ENCODE measurements around the gene STRAP.

STRAP gene, protein sequence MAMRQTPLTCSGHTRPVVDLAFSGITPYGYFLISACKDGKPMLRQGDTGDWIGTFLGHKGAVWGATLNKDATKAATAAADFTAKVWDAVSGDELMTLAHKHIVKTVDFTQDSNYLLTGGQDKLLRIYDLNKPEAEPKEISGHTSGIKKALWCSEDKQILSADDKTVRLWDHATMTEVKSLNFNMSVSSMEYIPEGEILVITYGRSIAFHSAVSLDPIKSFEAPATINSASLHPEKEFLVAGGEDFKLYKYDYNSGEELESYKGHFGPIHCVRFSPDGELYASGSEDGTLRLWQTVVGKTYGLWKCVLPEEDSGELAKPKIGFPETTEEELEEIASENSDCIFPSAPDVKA

DNA sequence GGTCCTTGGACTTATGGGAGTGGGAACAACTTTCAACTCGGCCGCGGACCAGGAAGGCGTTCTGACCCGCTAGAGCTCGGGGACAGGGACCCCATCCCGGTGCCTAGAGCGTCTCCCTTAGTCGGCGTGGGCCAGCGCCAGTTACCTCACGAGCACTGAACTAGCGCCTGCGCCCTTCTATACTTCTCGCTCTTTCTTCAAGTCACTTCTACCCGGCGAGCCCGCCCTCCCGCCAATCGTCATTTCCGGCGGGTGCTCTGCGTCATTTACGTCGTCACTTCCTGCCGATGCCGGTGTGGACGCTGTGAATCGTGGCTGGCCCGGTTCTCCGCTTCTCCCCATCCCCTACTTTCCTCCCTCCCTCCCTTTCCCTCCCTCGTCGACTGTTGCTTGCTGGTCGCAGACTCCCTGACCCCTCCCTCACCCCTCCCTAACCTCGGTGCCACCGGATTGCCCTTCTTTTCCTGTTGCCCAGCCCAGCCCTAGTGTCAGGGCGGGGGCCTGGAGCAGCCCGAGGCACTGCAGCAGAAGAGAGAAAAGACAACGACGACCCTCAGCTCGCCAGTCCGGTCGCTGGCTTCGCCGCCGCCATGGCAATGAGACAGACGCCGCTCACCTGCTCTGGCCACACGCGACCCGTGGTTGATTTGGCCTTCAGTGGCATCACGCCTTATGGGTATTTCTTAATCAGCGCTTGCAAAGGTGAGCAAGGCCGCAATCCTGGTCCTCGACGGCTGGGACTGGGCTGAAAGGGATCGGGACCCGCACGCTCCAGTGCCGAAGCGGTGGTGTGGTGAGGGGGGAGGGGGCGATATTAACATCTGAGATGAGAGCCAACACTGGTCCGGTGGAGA is at the start of gene STRAP:
Gene STRAP (plus strand): TSS at position 270 of the 854 bp plus-strand sequence. CDS start 321 bp downstream, at position 591.
- peak; percentile 93 for DNase-seq (ENCODE audit: low read depth, low spot score)

DNA sequence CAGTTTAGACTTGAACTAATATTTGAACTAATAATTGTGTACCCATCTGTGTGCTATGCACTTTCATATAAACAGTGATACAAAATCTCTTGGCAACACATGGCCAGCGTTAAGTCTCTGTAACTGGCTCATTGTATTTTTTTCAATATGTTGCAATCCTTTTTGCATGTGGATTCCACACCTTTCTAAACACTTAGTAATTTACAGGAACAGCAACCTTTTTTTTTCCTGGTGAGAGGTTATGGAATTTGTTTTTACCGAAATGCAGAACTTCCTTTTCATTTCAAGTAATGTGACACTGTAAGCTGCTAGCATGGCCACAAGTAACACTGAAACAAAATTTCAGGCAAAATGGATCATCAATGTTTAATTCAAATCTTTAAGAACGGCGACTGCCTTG is 47.6 kb upstream of the STRAP start:
- no peak for DNase-seq (ENCODE audit: low read depth, low spot score)

DNA sequence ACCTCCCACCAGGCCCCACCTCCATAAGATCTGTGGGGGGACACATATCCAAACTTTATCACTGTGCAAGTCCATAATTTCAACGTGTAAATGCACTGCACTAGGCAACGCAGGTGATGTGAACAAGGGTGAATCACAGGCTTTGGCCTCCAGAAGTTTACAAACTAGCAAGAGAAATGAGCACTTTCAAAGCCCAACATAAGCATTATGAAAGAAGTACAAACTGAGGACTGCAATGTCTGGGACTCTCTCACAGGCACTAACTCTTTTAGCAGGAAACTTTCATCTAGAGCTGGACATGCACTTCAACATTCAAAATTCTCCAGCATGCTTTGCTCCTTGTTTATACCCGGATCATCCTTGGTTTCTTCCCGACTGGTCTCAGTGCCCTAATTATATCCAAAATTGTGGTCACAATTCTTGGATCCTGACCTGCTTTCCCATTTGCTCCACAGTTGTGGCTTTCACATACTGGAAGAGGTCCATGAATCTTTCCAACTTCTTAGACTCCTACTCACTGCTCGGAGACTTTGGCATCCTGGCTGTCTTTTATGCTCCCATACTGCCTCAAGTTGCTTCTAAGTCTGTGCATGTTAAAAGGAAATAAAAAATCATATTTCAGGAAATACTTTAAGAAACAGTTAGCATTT is 44.9 kb upstream of the STRAP start:
- no peak for DNase-seq (ENCODE audit: low read depth, low spot score)

GRCh38 chr12:15839041-15839440 is 43.1 kb upstream of the STRAP start:
- no peak for DNase-seq (ENCODE audit: low read depth, low spot score)

GRCh38 chr12:15839682-15840081 is 42.5 kb upstream of the STRAP start:
- DNase-seq (ENCODE audit: low read depth, low spot score), result no peak

DNA sequence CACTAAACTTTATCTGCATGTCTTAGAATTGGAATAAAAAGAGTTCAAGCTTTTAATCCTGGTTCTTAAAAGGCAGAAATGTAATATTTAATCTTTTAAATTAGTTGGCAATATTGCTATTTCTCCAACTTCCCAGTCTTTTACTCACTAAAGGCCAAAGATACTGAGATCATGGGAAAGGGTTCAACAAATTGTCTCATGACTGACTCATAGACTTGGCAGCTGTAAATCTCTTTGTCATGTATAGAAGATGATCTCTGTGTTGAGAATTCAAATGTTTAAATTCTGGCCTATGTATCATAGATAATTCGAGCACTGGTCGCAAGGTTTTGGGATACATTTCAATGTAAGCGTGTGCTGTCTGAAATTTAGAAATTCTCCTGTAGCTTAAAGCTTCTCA is 40.1 kb upstream of the STRAP start:
- no peak for DNase-seq (ENCODE audit: low read depth, low spot score)

- DNase-seq (ENCODE audit: low read depth, low spot score), result no peak
Observed at GRCh38 chr12:15846887-15847286, 35.3 kb upstream of the STRAP start.

GRCh38 chr12:15848606-15849005 is 33.6 kb upstream of the STRAP start:
- DNase-seq (ENCODE audit: low read depth, low spot score), result no peak

DNA sequence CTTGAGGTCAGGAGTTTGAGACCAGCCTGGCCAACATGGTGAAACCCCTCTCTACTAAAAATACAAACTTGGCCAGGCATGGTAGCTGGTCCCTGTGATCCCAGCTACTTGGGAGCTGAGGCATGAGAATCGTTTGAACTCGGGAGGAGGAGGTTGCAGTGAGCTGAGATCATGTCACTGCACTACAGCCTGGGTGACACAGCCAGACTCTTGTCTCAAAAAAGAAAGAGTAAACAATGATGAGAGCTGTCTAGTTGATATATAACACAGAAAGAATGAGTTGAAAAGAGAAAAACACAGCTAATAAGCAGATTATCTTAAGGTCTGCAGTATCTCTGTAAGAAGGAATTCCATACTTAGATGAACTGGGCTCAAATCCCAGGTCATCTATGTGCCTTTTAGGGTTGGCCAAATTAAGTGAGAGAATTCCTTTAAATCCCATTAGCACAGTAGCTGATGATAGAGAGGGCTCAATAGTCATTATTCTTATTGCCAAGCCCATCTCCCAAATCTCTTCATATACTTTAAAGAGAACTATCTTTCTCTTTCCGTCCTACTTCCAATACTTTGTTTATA is 31.1 kb upstream of the STRAP start:
- no peak for DNase-seq (ENCODE audit: low read depth, low spot score)

- DNase-seq (ENCODE audit: low read depth, low spot score), result no peak
Observed at GRCh38 chr12:15851919-15852318, 30.3 kb upstream of the STRAP start.

GRCh38 chr12:15852383-15852782 is 29.8 kb upstream of the STRAP start:
- no peak for DNase-seq (ENCODE audit: low read depth, low spot score)

GRCh38 chr12:15853877-15854276 is 28.3 kb upstream of the STRAP start:
- DNase-seq (ENCODE audit: low read depth, low spot score), result no peak

DNA sequence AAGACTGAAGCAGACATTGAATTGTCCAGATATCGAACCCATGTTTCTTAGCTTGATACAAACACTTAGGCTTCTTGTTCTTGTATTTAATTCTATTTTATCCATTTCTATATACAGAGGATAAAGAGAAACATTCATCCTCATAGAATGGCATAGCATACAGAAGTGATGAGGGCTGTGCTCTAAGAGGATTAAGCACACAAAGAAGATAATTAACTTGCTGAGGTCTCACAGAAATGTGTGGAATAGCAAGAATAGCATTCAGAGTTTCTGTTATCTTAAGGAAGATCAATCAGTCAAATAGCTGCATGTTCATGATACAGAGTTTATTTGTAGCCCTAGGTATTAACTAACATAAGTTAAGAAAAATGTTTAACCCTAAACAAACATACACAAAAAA is 27.3 kb upstream of the STRAP start:
- DNase-seq (ENCODE audit: low read depth, low spot score), result no peak

DNA sequence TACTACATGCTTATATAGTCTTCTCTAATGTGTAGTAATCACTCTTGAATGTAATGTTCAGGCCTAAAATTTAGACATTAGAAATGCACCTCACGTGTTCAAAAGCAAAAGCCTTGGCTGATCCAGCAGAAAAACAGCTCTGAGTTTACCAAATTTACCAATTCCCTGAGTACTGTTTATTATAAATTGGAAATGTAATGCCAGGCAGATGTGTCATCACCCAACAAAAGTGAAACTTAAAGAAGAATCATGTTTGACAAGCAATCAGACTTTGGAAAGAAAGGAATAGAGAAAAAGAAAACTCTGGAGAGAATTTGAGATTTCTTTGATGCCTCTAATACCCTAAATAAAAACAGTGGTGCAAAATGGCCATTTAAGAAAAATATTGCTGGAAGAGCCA is 26.5 kb upstream of the STRAP start:
- DNase-seq (ENCODE audit: low read depth, low spot score), result no peak

DNA sequence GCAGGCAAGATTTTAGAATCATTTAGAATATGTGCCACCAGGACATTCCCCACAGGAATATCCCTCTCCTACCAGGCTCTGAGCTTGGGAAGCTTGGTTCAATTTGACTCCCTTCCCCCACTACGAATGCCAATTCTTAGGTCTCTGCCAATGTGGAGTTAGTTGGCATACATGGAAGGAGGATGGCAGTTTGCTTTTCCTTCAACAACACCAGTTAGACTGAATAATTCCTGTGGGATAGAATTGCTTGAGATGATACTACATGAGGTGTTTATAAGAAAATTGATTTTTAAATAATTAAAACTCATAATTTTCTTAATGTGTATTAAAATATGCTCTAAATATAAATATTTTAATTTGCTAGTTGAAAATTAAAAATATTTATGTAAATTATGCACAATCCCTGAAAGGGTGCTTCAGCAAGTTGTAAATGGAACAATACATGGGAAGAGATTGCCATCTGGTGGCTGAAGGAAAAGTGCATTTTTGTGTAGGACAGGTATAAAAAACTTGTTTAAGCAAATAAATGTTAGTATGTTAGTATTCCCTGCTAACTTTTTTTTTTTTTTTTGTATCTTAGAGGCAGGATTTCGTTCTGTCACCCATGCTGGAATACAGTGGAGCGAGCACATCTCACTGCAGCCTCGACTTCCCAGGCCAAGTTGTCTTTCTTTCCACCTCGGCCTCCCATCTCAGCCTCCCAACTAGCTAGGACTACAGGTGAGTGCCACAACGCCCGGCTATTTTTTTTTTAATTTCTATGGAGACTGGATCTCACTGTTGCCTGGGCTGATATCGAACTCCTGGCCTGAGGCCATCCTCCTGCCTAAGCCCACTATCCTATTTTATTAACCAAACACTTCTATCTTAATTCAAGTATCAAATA is 25.8 kb upstream of the STRAP start:
- DNase-seq (ENCODE audit: low read depth, low spot score), result peak; percentile 44

GRCh38 chr12:15858353-15858752 is 23.8 kb upstream of the STRAP start:
- DNase-seq (ENCODE audit: low read depth, low spot score), result no peak

DNA sequence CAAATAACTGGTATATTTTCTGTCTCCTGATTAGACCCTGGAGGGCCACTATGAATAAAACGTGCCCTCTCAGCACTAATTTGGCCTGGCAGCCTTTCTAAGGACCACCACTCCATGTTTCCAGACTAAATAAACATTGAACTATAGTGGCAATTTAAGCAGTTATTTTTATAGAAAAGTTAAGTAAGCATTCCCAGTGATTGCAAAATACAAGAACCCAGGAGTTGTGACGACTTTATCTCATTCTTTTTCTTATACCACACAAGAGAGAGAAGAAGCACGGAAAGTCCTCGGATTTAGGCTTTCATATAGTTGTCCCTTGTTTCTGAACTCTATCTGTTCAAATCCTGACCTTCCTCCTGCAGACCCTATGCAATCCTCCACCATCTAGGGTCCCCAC is 23.1 kb upstream of the STRAP start:
- DNase-seq (ENCODE audit: low read depth, low spot score), result no peak

- DNase-seq (ENCODE audit: low read depth, low spot score), result no peak
Observed at GRCh38 chr12:15861404-15861803, 20.8 kb upstream of the STRAP start.

GRCh38 chr12:15862840-15863239 is 19.3 kb upstream of the STRAP start:
- no peak for DNase-seq (ENCODE audit: low read depth, low spot score)

DNA sequence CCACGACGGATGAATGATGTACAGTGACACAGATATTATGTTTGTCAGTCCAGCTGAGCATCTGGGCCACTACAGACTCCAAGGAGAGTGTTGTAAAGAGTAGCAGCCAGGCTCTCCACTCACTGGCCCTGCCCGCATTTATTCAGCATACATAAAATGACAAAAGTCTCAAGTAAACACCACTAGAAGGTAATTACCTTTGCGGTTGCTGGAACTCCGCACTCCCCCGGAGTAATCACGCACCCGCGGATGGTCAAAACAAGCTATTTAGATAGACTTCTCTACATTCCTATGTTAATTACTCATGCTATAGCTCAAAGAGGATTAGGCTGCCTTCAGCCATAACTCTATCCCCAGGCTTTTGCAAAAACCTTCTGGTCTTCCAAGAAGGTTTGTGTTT is 18.8 kb upstream of the STRAP start:
- no peak for DNase-seq (ENCODE audit: low read depth, low spot score)

- no peak for DNase-seq (ENCODE audit: low read depth, low spot score)
Observed at GRCh38 chr12:15863984-15864383, 18.2 kb upstream of the STRAP start.

Data from brain pericyte (primary cell).